AG10803 (cell line): ENCODE results near the gene CYFIP2.

Experiments used
- DNase-seq: peaks from one replicate; pipeline ENCODE4 v3.0.0; 2010; ENCODE audit warnings: low read depth
- H3K4me3 ChIP-seq: 2 replicates; pipeline ENCODE4 v1.5.1; 2011; ENCODE audit warnings: mild to moderate bottlenecking, low read length, control low read depth
- CTCF ChIP-seq: conservative IDR thresholded peaks from 2 replicates; pipeline ENCODE4 v1.5.1; 2011; ENCODE audit warnings: mild to moderate bottlenecking, low read length, control low read depth, inconsistent platforms

The CYFIP2 gene

GRCh38 chr5:157294407-157295091 is 28.6 kb downstream of the CYFIP2 start:
- no peak for DNase-seq
- H3K4me3 ChIP-seq, result no peak overlapping the region
- TF ChIP-seq CTCF, result no peak

GRCh38 chr5:157295247-157295646 is 29.3 kb downstream of the CYFIP2 start:
- TF ChIP-seq CTCF, result no peak
- H3K4me3 ChIP-seq, result no peak overlapping the region
- DNase-seq, result no peak

GRCh38 chr5:157300564-157300963 is 34.6 kb downstream of the CYFIP2 start:
- TF ChIP-seq CTCF, result no peak
- DNase-seq, result no peak
- no peak overlapping the region for H3K4me3 ChIP-seq

- no peak overlapping the region for H3K4me3 ChIP-seq
- TF ChIP-seq CTCF, result no peak
- DNase-seq, result no peak
Observed at GRCh38 chr5:157301066-157301465, 35.1 kb downstream of the CYFIP2 start.

- no peak for TF ChIP-seq CTCF
- H3K4me3 ChIP-seq, result no peak overlapping the region
- no peak for DNase-seq
Observed at GRCh38 chr5:157303023-157303422, 37.1 kb downstream of the CYFIP2 start.

GRCh38 chr5:157303667-157304327 is 37.9 kb downstream of the CYFIP2 start:
- TF ChIP-seq CTCF, result no peak
- no peak for DNase-seq
- H3K4me3 ChIP-seq, result no peak overlapping the region

- TF ChIP-seq CTCF, result no peak
- no peak for DNase-seq
- H3K4me3 ChIP-seq, result no peak overlapping the region
Observed at GRCh38 chr5:157306081-157306480, 40.2 kb downstream of the CYFIP2 start.
